H1 (cell line): Measurements from ENCODE around the gene WWC1. TPM values are rescaled to one million over a fixed set of nuclear protein-coding genes. Genes with fewer than 3 reads are reported as not detected.

Source experiments
- BRCA1 ChIP-seq: IDR thresholded peaks from 2 replicates; pipeline ENCODE4 v1.6.1; 2012; ENCODE audit warnings: low read depth, low read length, improper control_type of control experiment
- RBBP5 ChIP-seq: IDR thresholded peaks from 2 replicates; pipeline ENCODE4 v1.7.1; 2012; ENCODE audit warnings: low read depth, mild to moderate bottlenecking, inconsistent platforms, low read length, moderate library complexity, borderline replicate concordance
- SIX5 ChIP-seq: IDR thresholded peaks from 2 replicates; pipeline ENCODE4 v1.6.1; 2011; ENCODE audit warnings: mild to moderate bottlenecking, low read depth, low read length
- polyA plus RNA-seq, 7 experiments: library from polyadenylated mRNA; depleted of rRNA in 3 of 7; stranded (reverse) in 5 of 7; unstranded in 2 of 7; fragments of >200 nt in 5 of 7; fragments of 200-250 nt in 2 of 7; gene quantifications; 1 replicate in 5 of 7; 2 replicates in 1 of 7; 4 replicates in 1 of 7; pipeline versions ENCODE4 v1.2.1 to v1.2.3, GENCODE V29; 2011 to 2013; ENCODE audit warnings: missing spikeins in 2 of 7, mixed read lengths in 2 of 7
- total RNA-seq: library from RNA; stranded (reverse); fragmentation: NEBNext Ultra II Directional; extraction: Animal tissue kit (Norgen Biotek cat#: 25700); gene quantifications from 2 replicates; pipeline ENCODE4 v1.2.1, GENCODE V29; 2021

The WWC1 gene
- total and polyA plus RNA-seq, 2 of the 8 experiments (the other 6 are each of a cell fraction or from before 2014, with no cell fraction given): 16.4 to 41.1 TPM

DNA sequence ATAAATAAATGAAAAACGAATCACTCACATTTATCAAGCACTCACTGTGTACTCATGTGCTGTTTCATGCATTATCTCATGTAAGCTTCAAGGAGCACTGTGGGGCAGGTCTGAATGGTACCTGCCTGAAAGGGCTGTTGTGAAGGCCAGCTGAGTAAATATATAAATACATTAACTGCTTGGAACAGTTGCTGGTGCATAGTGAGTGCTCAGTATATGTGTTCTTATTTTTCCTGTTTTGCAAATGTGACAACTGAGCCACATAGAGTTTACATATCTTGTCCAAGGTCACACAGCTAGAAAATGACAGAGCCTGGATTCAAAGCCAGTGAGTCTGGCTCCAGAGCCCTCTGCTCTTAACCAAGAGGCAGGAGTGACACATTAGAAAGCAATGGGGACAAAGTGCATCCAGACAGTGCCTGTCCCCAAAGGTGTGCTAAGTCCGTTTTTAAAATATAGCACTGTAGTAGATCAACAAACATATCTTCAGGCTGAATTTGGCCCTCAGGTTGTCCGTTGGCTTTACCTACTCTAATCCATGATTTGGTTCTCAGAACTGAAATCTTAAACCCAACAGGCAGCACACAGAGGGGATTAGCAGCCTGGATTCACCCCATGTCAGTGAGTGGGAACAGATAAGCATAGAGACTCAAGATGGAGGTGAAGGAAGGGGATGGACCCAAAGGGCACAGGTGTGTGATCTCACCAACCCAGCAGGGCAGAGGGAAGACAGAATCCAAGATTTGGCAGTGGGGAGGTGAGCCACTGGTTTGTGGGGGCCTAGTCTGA, 70.8 kb downstream of the WWC1 start (continued):
- TF ChIP-seq RBBP5 (no peak), BRCA1 (no peak), SIX5 (no peak)
